ENCODE data around the gene LARP4.
"Not testable (repeated sequence)": the region's sequence is repeated elsewhere in the genome, so short reads cannot be mapped to it uniquely, and the experiment has no call there.

Gene LARP4

GRCh38 chr12:50400638-50401499 is at the start of gene LARP4:
LARP4 (plus strand) TSS chr12:50400885; CDS start chr12:50401011, 126 bp downstream.
- peak; percentile 96 for DNase-seq

DNA sequence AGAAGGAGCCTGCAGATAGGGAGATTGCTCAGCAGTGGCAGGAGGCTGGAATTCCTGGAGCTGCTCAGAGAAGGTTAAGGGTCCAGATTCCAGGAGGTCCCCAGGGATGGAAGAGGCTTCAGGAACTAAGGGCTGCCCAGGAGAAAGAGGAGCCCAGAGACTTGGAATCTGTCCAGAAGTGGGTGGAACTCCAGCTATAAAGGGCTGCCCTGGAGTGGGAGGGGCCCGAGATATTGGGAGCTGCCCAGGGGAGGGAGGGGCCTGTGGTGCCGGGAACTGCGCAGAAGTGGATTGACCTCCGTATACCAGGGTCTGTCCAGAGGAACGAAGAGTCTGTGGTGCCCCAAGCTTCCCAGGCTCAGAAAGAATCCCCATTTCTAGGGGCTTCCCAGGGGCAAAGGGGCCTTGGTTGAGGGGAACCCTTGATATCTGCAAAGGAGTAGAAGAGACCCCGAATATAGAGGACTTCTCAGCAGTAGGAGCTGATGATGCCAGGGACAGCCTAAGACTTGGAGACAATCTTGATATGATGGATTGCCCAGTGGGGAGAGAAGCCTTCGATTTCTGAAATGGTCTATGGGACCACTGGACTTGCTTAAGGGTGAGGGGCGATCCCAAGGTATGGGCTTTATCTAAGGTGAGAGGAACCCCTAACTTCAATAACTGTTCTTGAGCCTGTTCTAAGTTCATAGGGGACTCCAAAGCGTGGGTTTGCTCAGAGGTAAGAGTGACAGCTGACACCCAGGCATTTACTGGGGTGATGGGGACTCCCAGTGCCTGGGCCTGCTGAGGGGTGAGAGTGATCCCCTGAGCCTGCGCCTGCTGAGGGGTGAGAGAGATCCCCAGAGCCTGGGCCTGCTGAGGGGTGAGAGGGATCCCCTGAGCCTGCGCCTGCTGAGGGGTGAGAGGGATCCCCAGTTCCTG is 49.3 kb upstream of the LARP4 start:
- no peak for DNase-seq

- DNase-seq = no peak
Measured at GRCh38 chr12:50353404-50353803, 47.3 kb upstream of the LARP4 start.

DNA sequence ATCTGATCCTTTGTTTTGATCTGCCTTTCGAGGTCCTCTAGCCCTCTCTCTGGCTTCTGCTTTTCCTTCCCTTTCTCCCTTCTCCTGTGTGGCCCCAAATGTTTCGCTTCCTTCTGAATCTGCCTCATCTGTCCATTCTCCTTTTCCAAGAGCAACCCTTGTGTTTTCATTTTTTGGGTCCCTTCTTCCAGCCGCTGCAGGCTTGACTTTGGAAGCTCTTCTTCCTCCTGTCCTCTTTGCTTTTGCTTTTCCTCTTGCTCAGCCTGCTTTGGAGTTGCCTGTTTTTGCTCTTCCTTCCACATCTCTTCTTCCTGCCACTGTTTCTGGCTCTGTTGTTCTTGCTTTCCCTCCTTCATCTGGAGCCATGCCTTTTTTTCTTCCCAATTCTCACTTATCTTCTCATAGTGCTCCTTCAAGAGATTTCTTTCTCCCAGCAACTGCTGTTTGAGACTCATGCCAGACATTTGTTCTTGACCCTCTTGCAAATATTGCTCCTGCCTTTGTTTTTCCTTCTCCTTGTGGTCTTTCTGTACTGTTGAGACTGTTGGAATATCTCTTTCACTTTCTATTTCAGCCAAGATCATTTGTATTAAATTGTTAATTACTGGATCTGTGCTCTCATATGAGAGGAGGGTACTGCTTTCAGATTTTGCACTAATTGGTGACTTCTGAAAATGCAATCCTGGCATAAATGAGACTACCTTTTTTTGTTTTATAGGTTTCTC is 46.7 kb upstream of the LARP4 start:
- no peak for DNase-seq

GRCh38 chr12:50354908-50355307 is 45.8 kb upstream of the LARP4 start:
- DNase-seq = no peak

DNA sequence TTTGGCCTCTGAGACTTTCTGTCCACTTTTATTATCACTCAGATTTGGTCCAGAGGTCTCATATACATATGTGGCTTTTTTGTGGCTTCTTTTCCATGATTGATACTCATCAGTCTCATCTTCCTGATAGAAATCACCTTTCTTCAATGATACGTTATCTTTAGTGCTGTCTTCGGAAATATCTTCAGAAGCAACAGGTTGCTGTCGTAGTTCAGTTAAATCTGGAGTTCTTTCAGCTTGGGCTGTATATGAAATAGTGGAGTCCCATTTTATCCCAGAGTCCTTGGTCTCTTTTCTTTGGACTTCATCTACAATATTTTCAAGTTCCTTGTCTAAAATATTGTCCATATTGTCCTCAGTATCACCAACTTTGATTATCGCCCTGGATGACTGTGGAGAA is 45.3 kb upstream of the LARP4 start:
- DNase-seq = no peak

- DNase-seq = no peak
Measured at GRCh38 chr12:50362671-50363070, 38.0 kb upstream of the LARP4 start.

GRCh38 chr12:50363141-50363540 is 37.5 kb upstream of the LARP4 start:
- no peak for DNase-seq

DNA sequence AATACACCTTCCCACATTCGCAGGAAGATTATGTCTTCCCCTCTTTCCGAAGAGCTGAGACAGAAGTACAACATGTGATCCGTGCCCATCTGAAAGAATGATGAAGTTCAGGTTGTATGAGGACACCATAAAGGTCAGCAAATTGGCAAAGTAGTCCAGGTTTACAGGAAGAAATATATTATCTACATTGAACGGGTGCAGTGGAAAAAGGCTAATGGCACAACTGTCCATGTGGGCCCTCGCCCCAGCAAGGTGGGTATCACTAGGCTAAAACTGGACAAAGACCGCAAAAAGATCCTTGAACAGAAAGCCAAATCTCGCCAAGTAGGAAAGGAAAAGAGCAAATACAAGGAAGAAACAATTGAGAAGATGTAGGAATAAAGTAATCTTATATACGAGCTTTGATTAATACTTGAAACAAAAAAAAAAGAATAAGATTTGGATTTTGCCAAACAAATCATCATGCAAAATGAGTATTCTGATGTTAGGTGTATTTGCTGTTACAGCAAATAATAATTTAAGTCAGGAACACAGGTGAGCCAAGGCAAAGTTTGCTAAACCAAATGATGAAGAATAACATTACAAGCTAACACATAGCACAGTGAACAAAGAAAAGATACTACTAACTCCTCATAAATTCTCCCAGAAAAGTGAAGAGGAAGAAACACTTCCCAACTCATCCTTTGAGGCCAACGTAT is 34.8 kb upstream of the LARP4 start:
- DNase-seq = no peak

- not testable (repeated sequence) for DNase-seq
Measured at GRCh38 chr12:50370672-50371071, 30.0 kb upstream of the LARP4 start.

GRCh38 chr12:50375802-50376201 is 24.9 kb upstream of the LARP4 start:
- no peak for DNase-seq

GRCh38 chr12:50380761-50381325 is 19.8 kb upstream of the LARP4 start:
- DNase-seq = no peak

GRCh38 chr12:50387487-50387886 is 13.2 kb upstream of the LARP4 start:
- DNase-seq = no peak

GRCh38 chr12:50387972-50388478 is 12.7 kb upstream of the LARP4 start:
- no peak for DNase-seq

DNA sequence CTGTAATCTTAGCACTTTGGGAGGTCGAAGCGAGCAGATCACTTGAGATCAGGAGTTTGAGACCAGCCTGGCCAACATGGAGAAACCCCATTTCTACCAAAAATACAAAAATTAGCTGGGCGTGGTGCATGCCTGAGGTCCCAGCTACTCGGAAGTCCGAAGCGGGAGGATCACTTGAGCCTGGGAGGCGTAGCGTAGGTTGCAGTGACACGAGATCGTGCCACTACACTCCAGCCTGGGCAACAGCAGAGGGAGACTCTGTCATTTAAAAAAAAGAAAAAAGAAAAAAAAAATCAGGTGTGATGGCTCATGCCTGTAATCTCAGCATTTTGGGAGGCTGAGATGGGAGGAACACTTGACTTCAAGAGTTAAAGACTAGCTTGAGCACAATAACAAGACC is 11.9 kb upstream of the LARP4 start:
- not testable (repeated sequence) for DNase-seq

DNA sequence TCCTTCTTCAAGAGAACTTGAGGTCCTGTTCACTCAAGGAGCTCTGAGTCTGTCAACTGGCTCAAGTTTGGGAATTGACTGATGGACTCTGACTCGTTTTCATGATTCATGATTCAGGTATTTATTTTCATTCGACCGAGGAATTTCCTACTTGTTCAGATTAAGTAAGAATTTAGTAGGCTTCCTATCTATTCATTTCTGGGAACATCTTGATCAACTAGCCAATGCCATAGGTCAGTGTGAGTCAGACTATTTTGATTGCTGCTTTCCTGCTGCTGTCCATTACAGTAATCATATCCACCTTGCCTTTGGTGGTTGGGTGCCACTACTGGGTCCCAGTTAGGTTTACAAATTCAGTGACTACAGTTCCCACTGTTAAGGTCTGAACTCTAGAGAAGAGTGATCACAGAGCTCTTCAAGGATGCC is 10.4 kb upstream of the LARP4 start:
- no peak for DNase-seq

- DNase-seq = no peak
Measured at GRCh38 chr12:50394469-50395029, 6.1 kb upstream of the LARP4 start.

DNA sequence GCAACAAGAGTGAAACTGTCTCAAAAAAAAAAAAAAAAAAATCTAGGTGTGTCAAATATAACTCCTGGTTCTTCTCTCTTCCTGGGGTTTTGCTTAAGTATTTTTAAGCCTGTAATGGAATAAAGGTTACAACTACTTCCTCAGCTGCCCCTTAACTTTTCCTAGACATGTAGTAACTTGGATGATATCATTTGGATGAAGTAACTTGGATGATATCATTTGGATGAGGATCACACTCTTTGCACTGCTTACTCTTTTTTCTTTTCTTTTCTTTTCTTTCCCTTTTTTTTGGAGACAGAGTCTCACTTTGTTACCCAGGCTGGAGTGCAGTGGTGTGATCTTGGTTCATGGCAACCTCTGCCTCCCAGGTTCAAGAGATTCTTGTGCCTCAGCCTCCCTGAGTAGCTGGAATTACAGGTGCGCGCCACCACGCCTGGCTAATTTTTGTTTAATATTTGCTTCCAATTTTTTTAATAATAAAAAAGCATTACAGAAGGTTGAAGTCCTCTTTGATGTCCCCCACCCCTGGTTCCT is 3.5 kb upstream of the LARP4 start:
- DNase-seq = no peak

DNA sequence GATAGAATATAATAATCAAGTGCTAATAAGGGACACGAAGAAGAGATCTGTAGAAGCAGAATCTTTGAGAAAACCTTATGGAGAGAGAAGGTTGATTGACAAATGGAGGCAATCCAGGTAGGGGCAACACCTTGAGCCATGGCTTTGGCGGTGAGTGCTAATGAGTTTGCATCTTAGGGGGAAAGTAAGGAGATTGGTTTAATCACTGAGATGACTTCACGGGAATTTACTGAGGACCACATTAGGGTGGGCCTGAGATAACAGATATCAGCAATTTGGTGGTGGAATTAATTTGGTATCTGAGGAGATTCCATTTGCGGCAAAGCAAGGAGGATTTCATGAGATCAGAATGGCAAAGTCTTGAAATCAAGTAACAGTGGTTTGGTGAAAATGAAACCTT is 1.8 kb upstream of the LARP4 start:
- DNase-seq = no peak

GRCh38 chr12:50400104-50400637 is 514 bp upstream of the LARP4 start:
- DNase-seq = peak; percentile 27

DNA sequence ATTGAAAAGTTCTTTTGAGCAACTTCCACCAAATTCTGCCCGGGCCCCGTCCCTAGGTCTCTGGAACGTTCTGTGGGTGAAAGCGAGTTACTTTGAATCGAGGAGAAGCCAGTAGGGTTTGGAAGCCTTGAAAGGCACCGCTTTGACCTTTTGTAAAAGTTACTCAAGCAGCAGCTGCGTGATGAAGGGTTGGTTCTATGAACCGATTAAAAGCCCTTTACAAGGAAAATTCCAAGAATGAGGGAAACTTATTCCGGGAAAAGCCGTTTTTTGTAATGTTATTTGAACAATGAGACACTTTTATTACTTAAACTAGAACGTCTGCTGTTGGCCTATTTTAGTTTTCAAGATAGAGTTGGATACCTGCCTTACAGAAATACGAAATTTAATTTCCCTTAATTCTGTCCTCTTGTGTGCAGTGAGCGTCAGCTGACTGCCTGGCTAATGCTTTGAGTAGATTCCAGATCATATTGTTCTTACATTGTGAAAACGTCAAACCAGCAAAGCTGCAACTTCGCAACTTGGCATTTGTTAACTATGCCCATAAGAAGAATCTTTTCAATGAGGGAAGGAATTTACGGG is 906 bp downstream of the LARP4 start:
- DNase-seq = no peak

All from NCI-H1417 treated with DMSO at 0.1 percent for 48 hours (cell line).